GM12892 (cell line): ENCODE results near the gene GNA12.
"Not testable (repeated sequence)": the region's sequence is repeated elsewhere in the genome, so short reads cannot be mapped to it uniquely, and the experiment has no call there.

ENCODE experiments used
- DNase-seq: peaks from one replicate; pipeline ENCODE4 v3.0.0; 2011; ENCODE audit not compliant: insufficient read length
- FAIRE-seq: peaks from 2 replicates; lab custom pipeline; 2011; peaks lifted over from hg19 to GRCh38; lab: Jason Lieb, UNC
- POLR2A ChIP-seq: IDR thresholded peaks from 2 replicates; pipeline ENCODE4 v1.6.1; 2011; ENCODE audit warnings: low read depth, low read length, control low read depth
- POLR2AphosphoS5 ChIP-seq: IDR thresholded peaks from 2 replicates; pipeline ENCODE4 v1.6.1; 2011; ENCODE audit warnings: low read depth, low read length, control low read depth
- TAF1 ChIP-seq: IDR thresholded peaks from 2 replicates; pipeline ENCODE4 v1.6.1; 2011; ENCODE audit warnings: low read depth, mild to moderate bottlenecking, control low read depth, low read length, borderline replicate concordance

Gene GNA12

GRCh38 chr7:2707481-2707880 lies 136.6 kb downstream of the GNA12 start:
- FAIRE-seq = no peak
- TF ChIP-seq POLR2A (no peak), POLR2AphosphoS5 (no peak), TAF1 (no peak)
- DNase-seq = no peak

GRCh38 chr7:2706685-2707126 lies 137.4 kb downstream of the GNA12 start:
- TF ChIP-seq TAF1 (no peak), POLR2AphosphoS5 (no peak), POLR2A (no peak)
- no peak for FAIRE-seq

GRCh38 chr7:2705371-2706096 lies 138.6 kb downstream of the GNA12 start:
- DNase-seq = no peak
- FAIRE-seq = no peak
- no peak for TF ChIP-seq POLR2A
- no peak for TF ChIP-seq TAF1
- TF ChIP-seq POLR2AphosphoS5 = no peak

More at GRCh38 chr7:2706685-2707126, 137.4 kb downstream of the GNA12 start:
- DNase-seq = no peak

- FAIRE-seq = no peak
- no peak for DNase-seq
- no peak for TF ChIP-seq POLR2A
- no peak for TF ChIP-seq POLR2AphosphoS5
- TF ChIP-seq TAF1 = no peak
Measured at GRCh38 chr7:2702594-2702957, 141.5 kb downstream of the GNA12 start.

GRCh38 chr7:2701832-2702593 lies 142.1 kb downstream of the GNA12 start:
- TF ChIP-seq POLR2A = no peak
- no peak for TF ChIP-seq POLR2AphosphoS5
- no peak for TF ChIP-seq TAF1
- DNase-seq (no peak), FAIRE-seq (peak; percentile 53)

GRCh38 chr7:2701424-2701823 lies 142.7 kb downstream of the GNA12 start:
- no peak for TF ChIP-seq POLR2A
- TF ChIP-seq TAF1 = no peak
- no peak for TF ChIP-seq POLR2AphosphoS5
- no peak for DNase-seq
- FAIRE-seq = no peak

- FAIRE-seq = no peak
- TF ChIP-seq POLR2AphosphoS5 (no peak), POLR2A (no peak), TAF1 (no peak)
Measured at GRCh38 chr7:2700141-2700850, 143.8 kb downstream of the GNA12 start.

GRCh38 chr7:2699289-2699620 lies 144.9 kb downstream of the GNA12 start:
- no peak for FAIRE-seq
- DNase-seq = no peak
- no peak for TF ChIP-seq TAF1
- no peak; the same call in 1 of the 2 replicates for TF ChIP-seq POLR2A
- no peak for TF ChIP-seq POLR2AphosphoS5

More at GRCh38 chr7:2700141-2700850, 143.8 kb downstream of the GNA12 start:
- DNase-seq = no peak

GRCh38 chr7:2698581-2699288 lies 145.4 kb downstream of the GNA12 start:
- peak; percentile 43; the same call in 1 of the 2 replicates for TF ChIP-seq POLR2A
- TF ChIP-seq POLR2AphosphoS5 = peak; percentile 67
- TF ChIP-seq TAF1 = no peak
- peak; percentile 96 for DNase-seq
- FAIRE-seq = peak; percentile 100

GRCh38 chr7:2694122-2694436 lies 150.0 kb downstream of the GNA12 start:
- FAIRE-seq, DNase-seq: not testable (repeated sequence)

- peak; percentile 53 for FAIRE-seq
- DNase-seq = not testable (repeated sequence)
Measured at GRCh38 chr7:2693420-2694121, 150.5 kb downstream of the GNA12 start.
